ENCODE results near the gene SUPT7L.

- TF ChIP-seq ZNF510 (tag by site-specific recombination; IDR thresholded peaks at IDR 0.05; ENCODE audit: insufficient replicate concordance) (no peak), ZXDB (tag by site-specific recombination; IDR thresholded peaks at IDR 0.05) (no peak), ZNF501 (tag by site-specific recombination; IDR thresholded peaks at IDR 0.05) (no peak), ZNF626 (tag by site-specific recombination; IDR thresholded peaks at IDR 0.05) (no peak), ZBTB20 (tag by site-specific recombination; IDR thresholded peaks at IDR 0.05) (no peak), ZNF514 (tag by site-specific recombination; IDR thresholded peaks at IDR 0.05) (no peak), REPIN1 (tag by site-specific recombination; IDR thresholded peaks at IDR 0.05; ENCODE audit: low read depth) (no peak), ZNF777 (tag by site-specific recombination; IDR thresholded peaks at IDR 0.05; ENCODE audit: borderline replicate concordance) (no peak), ZNF558 (tag by site-specific recombination; IDR thresholded peaks at IDR 0.05) (no peak), ZFP41 (tag by site-specific recombination; IDR thresholded peaks at IDR 0.05; ENCODE audit: borderline replicate concordance) (no peak), YY1 (tag by site-specific recombination; IDR thresholded peaks at IDR 0.05) (no peak), REST (tag by site-specific recombination; IDR thresholded peaks at IDR 0.05) (no peak), CTCF (tag by site-specific recombination; IDR thresholded peaks at IDR 0.05) (no peak)
Measured at GRCh38 chr2:27690052-27690451, 26.6 kb upstream of the SUPT7L start.

Data from HEK293 (cell line).